HEK293T (cell line): ENCODE data around the gene BIRC6.
"Not testable (repeated sequence)": the region's sequence is repeated elsewhere in the genome, so short reads cannot be mapped to it uniquely, and the experiment has no call there.

Source experiments
- CTCF ChIA-PET: fragments of 350-600 bp; formaldehyde crosslinking; extraction: SDS; loops from one replicate; lab custom pipeline; 2021; ENCODE audit warnings: antibody characterized with exemption, inconsistent platforms; lab: Yijun Ruan, JAX
- POLR2A ChIA-PET: fragments of 350-600 bp; formaldehyde crosslinking; extraction: SDS; loops from one replicate; lab custom pipeline; 2020; ENCODE audit warnings: antibody characterized with exemption, inconsistent platforms; lab: Yijun Ruan, JAX
- DNase-seq: peaks from one replicate; pipeline ENCODE4 v3.0.0; 2012; ENCODE audit warnings: mixed read lengths; ENCODE audit errors: extremely low spot score
- ARNT ChIP-seq: fragments of 450-650 bp; IDR thresholded peaks from 2 replicates; pipeline ENCODE4 v1.6.1; 2017; ENCODE audit warnings: mild to moderate bottlenecking
- BHLHE40 ChIP-seq: fragments of 450-650 bp; IDR thresholded peaks from 2 replicates; pipeline ENCODE4 v1.6.1; 2016; ENCODE audit warnings: mild to moderate bottlenecking, moderate library complexity, borderline replicate concordance
- CTBP1 ChIP-seq: fragments of 450-650 bp; IDR thresholded peaks from 2 replicates; pipeline ENCODE4 v1.6.1; 2016; ENCODE audit warnings: borderline replicate concordance
- ELF4 ChIP-seq: fragments of 450-650 bp; IDR thresholded peaks from 2 replicates; pipeline ENCODE4 v1.6.1; 2017; ENCODE audit warnings: antibody characterized with exemption
- FOXA1 ChIP-seq: fragments of 450-650 bp; IDR thresholded peaks from 2 replicates; pipeline ENCODE4 v1.6.1; 2016; ENCODE audit warnings: mild to moderate bottlenecking
- FOXK2 ChIP-seq: fragments of 450-650 bp; IDR thresholded peaks from 2 replicates; pipeline ENCODE4 v1.6.1; 2016; ENCODE audit warnings: mild to moderate bottlenecking
- FOXM1 ChIP-seq: fragments of 450-650 bp; IDR thresholded peaks from 2 replicates; pipeline ENCODE4 v1.6.1; 2017; ENCODE audit warnings: mild to moderate bottlenecking, borderline replicate concordance
- HDGF ChIP-seq: fragments of 450-650 bp; IDR thresholded peaks from 2 replicates; pipeline ENCODE4 v1.6.1; 2017; ENCODE audit warnings: antibody characterized with exemption, borderline replicate concordance
- L3MBTL2 ChIP-seq: fragments of 450-650 bp; conservative IDR thresholded peaks from 2 replicates; pipeline ENCODE4 v1.6.1; 2016; ENCODE audit warnings: mild to moderate bottlenecking
- LEF1 ChIP-seq: fragments of 450-650 bp; IDR thresholded peaks from 2 replicates; pipeline ENCODE4 v1.6.1; 2017; ENCODE audit warnings: mild to moderate bottlenecking, borderline replicate concordance
- NFRKB ChIP-seq: fragments of 450-650 bp; IDR thresholded peaks from 2 replicates; pipeline ENCODE4 v1.6.1; 2016; ENCODE audit warnings: mild to moderate bottlenecking, moderate library complexity
- PKNOX1 ChIP-seq: fragments of 450-650 bp; IDR thresholded peaks from 2 replicates; pipeline ENCODE4 v1.6.1; 2016
- SP1 ChIP-seq: fragments of 450-650 bp; IDR thresholded peaks from 2 replicates; pipeline ENCODE4 v1.6.1; 2017
- SUZ12 ChIP-seq: fragments of 450-650 bp; IDR thresholded peaks from 2 replicates; pipeline ENCODE4 v1.6.1; 2016; ENCODE audit warnings: mild to moderate bottlenecking
- TARDBP ChIP-seq: fragments of 450-650 bp; IDR thresholded peaks from 2 replicates; pipeline ENCODE4 v1.6.1; 2016
- ZNF384 ChIP-seq: fragments of 450-650 bp; IDR thresholded peaks from 2 replicates; pipeline ENCODE4 v1.6.1; 2016

Gene BIRC6

GRCh38 chr2:32623311-32623706 lies 266.5 kb downstream of the BIRC6 start:
- no peak for DNase-seq
- TF ChIP-seq BHLHE40 (no peak), CTBP1 (no peak), NFRKB (no peak), LEF1 (no peak), TARDBP (no peak), FOXK2 (no peak), SUZ12 (no peak)
- CTCF ChIA-PET, result no interaction called here
- POLR2A ChIA-PET, result no interaction called here

- no peak for DNase-seq
- CTCF ChIA-PET, result no interaction called here
- TF ChIP-seq ZNF384, result no peak
- no peak for TF ChIP-seq CTBP1
- TF ChIP-seq FOXK2, result no peak
- no peak for TF ChIP-seq TARDBP
- no peak for TF ChIP-seq NFRKB
- no peak for TF ChIP-seq ELF4
- TF ChIP-seq SUZ12, result no peak
- TF ChIP-seq FOXM1, result no peak
- TF ChIP-seq ARNT, result no peak
- no peak for TF ChIP-seq FOXA1
- no peak for TF ChIP-seq PKNOX1
- no peak for TF ChIP-seq LEF1
- TF ChIP-seq L3MBTL2, result no peak
- TF ChIP-seq SP1, result no peak
- no peak for TF ChIP-seq HDGF
- TF ChIP-seq BHLHE40, result no peak
- POLR2A ChIA-PET, result no interaction called here
Observed at GRCh38 chr2:32624812-32625211, 268.0 kb downstream of the BIRC6 start.

GRCh38 chr2:32626639-32627221 lies 269.9 kb downstream of the BIRC6 start:
- POLR2A ChIA-PET, result no interaction called here

GRCh38 chr2:32627441-32627813 lies 270.6 kb downstream of the BIRC6 start:
- no peak for TF ChIP-seq TARDBP
- DNase-seq, result no peak
- CTCF ChIA-PET, result no interaction called here
- POLR2A ChIA-PET, result interaction anchor here (1.0 to 1.4 kb wide), 2 partner anchors 21 to 462 kb away, joined by 3 to 5 read pairs; partner anchors contain the start of gene SLC30A6

More at GRCh38 chr2:32626639-32627221, 269.9 kb downstream of the BIRC6 start:
- CTCF ChIA-PET, result interaction anchor here (0.6 kb wide), 1 partner anchor 39 kb away, joined by 4 read pairs; no protein-coding TSS in a partner anchor
- DNase-seq, result no peak
- TF ChIP-seq LEF1 (no peak), TARDBP (no peak), CTBP1 (no peak), SP1 (no peak), FOXA1 (no peak), HDGF (no peak), PKNOX1 (no peak), FOXK2 (no peak), SUZ12 (no peak), BHLHE40 (no peak), NFRKB (no peak), L3MBTL2 (no peak), ELF4 (no peak), FOXM1 (no peak), ARNT (no peak), ZNF384 (no peak)

- ChIA-PET CTCF (no interaction called here), POLR2A (interaction anchor here (1.0 to 1.4 kb wide), 2 partner anchors 20 to 462 kb away, joined by 3 to 5 read pairs; partner anchors contain the start of gene SLC30A6)
- DNase-seq, result peak; percentile 95
- peak; percentile 80 for TF ChIP-seq L3MBTL2
- no peak for TF ChIP-seq FOXK2
- 0 out of 2 replicates have a peak, but pooled peaks have one; percentile 21 for TF ChIP-seq ELF4
- TF ChIP-seq ZNF384, result no peak
Observed at GRCh38 chr2:32627814-32628579, 271.2 kb downstream of the BIRC6 start, which contains the start of gene TTC27. TSS of gene TTC27 (plus strand) at chr2:32628050. CDS start at chr2:32628293, 243 bp downstream.

- POLR2A ChIA-PET, result no interaction called here
- TF ChIP-seq ELF4, result no peak
- no peak for TF ChIP-seq NFRKB
- no peak for TF ChIP-seq TARDBP
- CTCF ChIA-PET, result no interaction called here
- DNase-seq, result no peak
Observed at GRCh38 chr2:32632089-32632488, 275.3 kb downstream of the BIRC6 start.

- DNase-seq, result no peak
- ChIA-PET POLR2A (no interaction called here), CTCF (no interaction called here)
- TF ChIP-seq ARNT, result no peak
- TF ChIP-seq HDGF, result no peak
Observed at GRCh38 chr2:32633040-32633439, 276.2 kb downstream of the BIRC6 start.

- DNase-seq, POLR2A ChIA-PET, CTCF ChIA-PET: not testable (repeated sequence)
Observed at GRCh38 chr2:32638548-32638947, 281.7 kb downstream of the BIRC6 start.
